Activated CD4-positive, alpha-beta T cell treated with anti-CD3 and anti-CD28 coated beads, Interleukin-10, Interleukin-2, amounts not matched to agents 100 ng/mL and 50 ng/mL, durations not matched to agents 16 hours and 8 hours (primary cell): ENCODE data around the gene ABCA2.
"Not testable (repeated sequence)": the region's sequence is repeated elsewhere in the genome, so short reads cannot be mapped to it uniquely, and the experiment has no call there.

Experiments used
- DNase-seq: peaks from one replicate; pipeline ENCODE4 v3.0.0-alpha.2; 2020

Gene ABCA2

DNA sequence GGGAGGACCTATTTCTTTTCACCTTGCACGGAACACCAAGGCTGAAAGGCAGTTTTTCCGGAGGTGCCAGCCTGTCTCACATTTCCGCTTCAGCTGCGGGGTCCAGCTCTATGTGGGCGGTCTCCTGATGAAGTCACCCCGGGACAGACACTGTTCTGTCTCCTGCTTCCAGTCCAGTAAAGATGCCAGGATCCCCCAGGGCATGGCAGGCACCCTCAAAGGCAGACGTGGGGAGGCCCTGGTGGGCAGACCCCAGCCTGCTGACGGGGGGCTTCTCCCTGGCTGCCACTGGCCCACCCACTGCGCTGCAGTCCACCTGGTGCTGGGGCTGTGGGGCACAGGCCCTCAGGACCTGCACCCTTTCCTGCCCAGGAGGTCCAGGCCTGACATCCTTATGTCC, 34.8 kb upstream of the ABCA2 start:
- not testable (repeated sequence) for DNase-seq

GRCh38 chr9:137062384-137062783, 34.3 kb upstream of the ABCA2 start:
- DNase-seq = no peak

GRCh38 chr9:137058521-137059234, 30.6 kb upstream of the ABCA2 start:
- no peak for DNase-seq

GRCh38 chr9:137057545-137057944, 29.5 kb upstream of the ABCA2 start:
- DNase-seq = no peak

- no peak for DNase-seq
Observed at GRCh38 chr9:137056739-137057415, 28.8 kb upstream of the ABCA2 start.

DNA sequence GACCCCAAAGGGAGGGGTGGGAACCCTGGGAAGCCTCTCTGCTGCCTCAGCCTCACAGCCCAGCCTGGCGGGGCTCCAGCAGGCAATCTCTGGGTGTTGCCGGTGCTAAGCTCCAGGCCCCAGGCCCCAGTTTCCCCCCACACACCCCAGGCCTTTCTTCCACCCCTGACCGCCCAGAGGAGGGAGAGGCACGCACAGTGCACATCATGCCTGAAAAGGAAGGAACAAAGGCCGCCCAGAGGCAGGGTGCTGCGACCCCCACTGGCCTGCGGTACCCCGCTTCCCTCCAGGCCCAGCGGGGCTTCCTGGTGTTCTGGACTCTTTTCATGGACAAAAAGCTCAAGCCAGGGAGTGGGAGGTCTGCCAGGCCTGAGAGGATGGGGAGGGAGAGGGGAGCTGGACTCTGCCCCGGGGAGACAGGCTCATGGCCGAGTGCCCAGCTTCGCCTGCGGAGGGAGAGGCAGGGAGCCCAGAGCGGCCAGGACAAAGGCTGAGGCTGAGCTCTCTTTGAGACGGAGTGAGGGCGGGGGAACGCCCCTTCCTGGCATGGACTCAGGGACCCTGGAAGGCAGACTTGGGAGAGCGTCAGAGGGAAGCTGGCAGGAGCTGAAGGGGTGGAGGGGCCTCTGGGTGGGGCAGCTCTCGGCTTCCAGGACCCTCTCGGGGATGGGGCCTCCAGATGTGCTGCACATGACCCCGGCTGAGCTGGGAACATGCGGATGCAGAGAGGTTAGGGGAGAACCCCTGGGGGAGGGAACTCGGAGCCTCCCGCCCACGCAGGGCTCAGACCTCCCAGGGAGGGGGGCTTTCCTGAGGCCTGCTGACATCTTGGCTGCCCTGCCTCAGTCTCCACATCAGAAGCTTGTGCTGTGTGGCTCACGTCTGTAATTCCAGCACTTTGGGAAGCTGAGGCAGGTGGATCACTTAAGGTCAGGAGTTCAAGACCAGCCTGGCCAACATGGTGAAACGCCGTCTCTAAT, 27.6 kb upstream of the ABCA2 start:
- no peak for DNase-seq

DNA sequence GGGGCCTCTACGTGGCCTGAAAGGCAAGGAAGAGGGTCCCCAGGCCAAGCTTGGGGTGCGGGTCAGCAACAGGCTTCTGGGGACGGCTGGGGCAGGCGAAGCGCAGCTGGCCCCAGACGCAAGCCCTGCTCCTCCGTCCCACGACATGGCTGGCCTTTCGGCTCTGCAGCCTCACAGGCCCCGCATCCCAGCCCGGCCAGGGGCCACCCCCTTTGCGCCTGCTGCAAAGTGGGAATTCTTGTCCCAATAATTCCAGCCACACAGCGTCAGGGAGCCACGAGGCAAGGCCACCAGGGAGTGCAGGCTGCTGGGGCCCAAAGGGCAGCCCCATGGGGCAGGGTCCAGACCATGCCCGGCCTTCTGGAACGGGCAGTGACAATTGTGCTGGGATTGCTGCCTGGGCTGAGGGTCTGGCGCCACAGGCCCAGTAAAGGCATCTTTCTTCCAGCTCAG, 26.9 kb upstream of the ABCA2 start:
- no peak for DNase-seq

DNA sequence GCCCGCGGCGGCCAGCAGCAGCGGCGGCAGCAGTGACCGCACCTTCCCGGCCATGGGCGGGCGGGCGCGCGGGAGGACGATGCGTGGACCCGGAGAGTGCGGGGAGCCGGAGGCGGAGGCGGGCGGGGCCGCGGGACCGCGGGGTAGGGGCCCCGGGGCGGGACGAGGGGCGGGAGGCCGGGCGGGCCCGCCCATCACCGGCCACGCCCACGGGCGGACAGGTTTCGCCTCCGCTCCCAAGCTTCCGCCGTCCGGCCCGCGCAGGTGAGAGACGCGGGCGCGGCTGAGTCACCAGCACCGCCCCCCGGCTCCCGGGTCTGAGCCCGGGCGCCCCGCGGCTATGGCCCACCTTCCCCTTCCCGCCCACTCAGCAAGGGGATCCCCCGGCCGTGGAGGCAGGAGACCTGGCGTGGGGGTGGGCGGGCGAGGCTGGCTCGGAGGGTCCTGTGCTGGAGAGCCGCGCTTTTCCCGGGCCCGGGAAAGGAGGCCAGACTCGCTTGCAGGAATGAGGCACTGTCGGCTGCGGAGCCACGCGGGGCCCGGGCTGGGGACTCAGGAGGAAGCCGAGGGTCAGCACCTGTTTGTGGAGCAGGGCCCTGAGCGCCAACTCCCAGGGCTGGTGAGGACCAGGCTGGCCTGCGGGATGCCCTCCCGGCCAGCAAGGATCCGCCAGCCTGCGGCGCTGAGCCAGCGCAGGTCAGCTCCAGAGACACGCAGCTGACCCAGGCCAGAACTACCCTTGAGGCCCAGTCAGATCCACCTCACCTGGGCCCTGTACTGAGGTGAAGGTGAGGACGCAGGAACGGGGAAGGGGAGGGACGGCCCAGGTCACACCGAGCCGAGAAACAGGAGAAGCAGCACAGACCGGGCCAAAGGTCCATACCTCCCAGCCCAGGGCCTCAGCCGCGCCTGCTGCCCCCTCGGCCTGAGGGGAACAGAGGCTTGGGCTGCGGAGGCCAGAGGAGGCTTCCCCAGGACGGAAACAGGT, 26.2 kb upstream of the ABCA2 start, which contains the start of gene ENTPD2:
ENTPD2 (minus strand) TSS at position 118 of the 988 bp plus-strand sequence; CDS start at position 54, 64 bp downstream.
- DNase-seq = peak; percentile 55

DNA sequence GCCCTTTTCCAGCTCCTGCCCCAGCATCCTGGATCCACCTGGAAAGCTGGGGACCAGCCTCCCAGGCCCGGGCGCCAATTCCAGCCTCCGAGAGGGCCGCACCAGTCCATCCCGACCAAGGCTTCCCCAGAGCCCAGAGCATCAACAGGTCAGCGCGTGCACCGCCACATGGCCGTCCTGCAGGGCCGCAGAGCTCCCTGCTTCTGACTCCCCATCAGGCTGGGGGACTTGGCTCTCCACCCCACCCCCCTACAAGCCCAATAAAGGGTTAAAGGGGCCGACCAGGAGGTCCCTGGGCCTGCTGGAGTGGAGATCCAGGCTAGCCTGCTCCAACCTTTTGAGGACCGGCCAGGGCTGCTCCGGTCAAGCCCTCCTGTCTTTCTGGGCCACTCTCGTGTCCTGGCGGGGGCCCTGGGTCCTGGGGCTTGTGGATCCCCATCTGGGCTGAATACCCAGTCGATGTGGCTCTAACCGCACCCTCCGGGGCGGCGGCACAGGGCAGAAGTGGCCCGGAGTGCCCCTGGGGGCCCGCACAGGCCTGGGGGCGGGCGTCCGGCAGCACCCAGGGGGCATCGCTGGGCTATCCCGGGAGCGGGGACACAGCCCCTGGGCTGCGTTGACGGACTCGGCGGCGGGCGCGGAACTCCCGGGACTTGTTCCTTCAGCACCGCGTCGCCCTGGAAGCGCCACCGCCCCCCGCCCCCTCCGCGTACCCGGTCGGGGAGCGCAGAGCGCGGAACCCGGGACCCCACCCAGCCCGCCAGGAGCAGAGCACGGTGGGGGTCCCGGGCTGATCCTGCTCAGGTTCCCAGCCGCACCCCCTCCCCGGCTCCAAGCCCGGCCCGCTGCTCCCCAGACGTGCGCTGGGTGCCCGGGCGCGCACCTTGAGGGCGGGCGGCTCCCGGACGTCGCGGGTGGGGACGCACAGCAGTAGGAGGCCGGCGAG, 25.2 kb upstream of the ABCA2 start:
- DNase-seq = no peak

DNA sequence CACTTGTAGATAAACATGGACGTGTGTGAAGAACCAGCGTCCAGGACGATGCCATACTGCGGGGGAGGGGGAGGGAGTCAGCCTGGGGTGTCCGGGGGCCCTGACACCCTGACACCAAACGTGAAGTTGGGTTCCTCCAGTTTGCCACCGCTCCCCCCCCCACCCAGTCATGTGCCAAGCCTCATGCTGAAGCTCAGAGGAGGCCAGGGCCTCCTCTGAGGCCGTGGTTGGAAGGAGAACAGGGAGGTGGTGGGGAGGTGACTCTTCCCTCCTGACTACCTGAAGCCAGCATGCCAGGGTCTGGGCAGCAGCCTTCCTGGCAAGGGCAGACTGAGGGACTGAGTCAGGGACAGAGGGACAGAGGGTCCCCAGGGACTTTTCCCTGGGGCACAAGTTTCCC, 24.3 kb upstream of the ABCA2 start:
- no peak for DNase-seq

- DNase-seq = no peak
Observed at GRCh38 chr9:137051145-137051724, 23.2 kb upstream of the ABCA2 start.

DNA sequence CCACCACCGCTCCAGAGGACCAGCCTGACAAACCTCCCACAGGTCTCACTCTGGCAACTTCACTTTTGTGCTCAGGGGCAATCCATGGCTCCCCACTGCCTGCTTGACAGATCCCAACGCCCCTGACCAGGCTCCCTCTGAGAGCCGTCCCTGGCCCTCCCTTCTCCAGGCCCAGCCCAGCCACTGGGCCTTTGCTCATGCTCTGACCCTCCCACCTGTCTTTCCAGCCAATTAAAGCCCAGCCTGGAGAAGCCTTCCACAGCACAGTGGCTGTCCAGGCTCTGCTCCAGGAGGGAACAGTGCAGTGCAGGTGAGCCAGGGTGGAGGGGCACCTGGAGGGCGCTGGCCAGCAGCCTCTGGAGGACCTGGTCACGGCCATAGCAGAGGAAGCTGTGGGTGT, 22.5 kb upstream of the ABCA2 start:
- DNase-seq = no peak

DNA sequence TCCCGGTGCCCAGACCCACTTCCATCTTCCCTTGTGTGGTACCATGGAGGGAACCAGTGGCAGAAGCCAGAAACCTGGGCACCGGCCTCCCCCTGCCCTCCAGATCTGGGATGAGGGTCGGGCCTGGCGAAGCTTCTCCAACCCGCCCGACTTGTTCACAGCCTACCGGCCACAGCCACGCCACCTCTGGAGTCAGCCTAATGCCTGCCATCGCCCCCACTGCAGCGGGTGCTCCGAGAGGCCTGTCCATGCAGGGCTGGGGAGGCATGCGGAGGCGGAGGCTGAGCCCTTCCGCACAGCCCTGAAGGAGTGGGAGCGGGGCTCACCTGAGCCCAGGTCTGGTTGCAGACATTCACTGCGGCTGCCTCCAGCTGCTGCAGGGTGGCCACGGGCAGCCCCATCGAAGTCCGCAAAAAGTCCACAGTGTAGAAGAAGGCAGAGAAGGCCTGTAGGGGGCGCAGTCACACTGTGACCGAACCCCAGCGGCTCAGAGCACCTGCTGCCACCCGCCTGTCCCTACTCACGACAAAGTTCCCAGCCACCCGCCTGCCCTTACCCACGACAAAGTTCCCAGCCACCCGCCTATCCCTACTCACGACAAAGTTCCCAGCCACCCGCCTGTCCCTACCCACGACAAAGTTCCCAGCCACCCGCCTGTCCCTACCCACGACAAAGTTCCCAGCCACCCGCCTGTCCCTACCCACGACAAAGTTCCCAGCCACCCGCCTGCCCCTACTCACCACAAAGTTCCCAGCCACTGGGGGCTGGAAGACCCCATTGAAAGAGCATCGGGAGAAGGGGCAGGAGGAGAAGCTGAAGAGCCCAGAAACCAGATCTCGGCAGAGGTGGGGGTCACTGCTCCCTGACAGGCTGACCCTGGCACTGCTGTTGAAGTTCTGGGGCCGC, 21.8 kb upstream of the ABCA2 start:
- DNase-seq = peak; percentile 78

DNA sequence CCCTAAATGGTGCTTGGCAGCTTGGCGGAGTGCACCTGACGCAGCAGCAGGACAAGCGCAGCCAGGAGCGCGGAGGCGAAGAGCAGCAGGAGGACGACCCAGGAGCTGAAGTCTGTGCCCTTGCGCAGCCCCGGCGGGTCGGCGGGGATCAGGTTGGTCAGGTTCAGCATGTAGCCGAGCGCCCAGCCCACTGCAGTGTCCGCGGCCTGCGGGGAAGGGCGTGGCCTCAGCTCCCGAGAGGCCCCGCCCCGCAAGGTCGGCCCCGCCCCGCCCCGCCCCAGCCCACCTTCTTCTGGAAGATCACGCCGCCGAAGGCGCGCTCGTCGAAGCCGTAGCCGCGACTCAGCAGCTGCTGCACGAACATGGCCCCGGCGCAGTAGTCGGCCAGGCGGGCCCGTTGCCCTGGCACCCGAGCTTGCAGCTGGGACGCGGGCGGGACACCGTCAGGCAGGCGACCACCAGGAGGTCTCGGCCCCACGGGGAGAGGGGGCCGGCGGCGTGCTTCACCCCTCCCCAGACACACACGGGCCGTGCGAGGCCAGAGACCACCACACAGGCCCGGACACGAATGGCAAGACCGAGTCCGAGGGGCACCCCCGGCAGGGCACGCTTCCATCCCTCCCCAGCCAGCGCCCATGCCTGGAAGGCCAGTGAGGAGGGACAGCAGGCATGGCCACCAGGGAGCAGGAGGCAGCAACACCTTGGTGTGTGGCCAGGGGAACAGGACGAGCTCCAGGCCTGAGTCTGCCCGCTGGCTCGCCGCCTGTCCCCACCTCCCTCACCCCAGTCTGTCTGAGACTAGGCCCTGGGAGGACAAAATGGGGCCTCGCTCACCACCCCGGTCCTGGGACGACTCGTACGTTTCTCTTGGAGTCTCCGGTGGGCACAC, 20.9 kb upstream of the ABCA2 start:
- no peak for DNase-seq

- peak; percentile 91 for DNase-seq
Observed at GRCh38 chr9:137046088-137046787, 18.2 kb upstream of the ABCA2 start, which contains the start of gene NPDC1. Gene NPDC1 (minus strand): TSS chr9:137046177. CDS start chr9:137045989, 188 bp downstream.

GRCh38 chr9:137045294-137046087, 17.5 kb upstream of the ABCA2 start:
- DNase-seq = peak; percentile 59
